Body of pancreas (tissue), 4 donors: ENCODE data around the gene KIF6. TPM values are rescaled to one million over a fixed set of nuclear protein-coding genes. Genes with fewer than 3 reads are reported as not detected.

Experiments
- ATAC-seq: fragments of 150-250 bp; one replicate; pipeline ENCODE4 v1.9.1; 2016
- DNase-seq, 4 donors: peaks; one replicate each; pipeline ENCODE4 v3.0.0-alpha.2; 2019
- H3K27ac ChIP-seq, 4 donors: fragments of 200-600 bp; sonication (generic); 1 replicate in 3 of 4; 2 replicates in 1 of 4; pipeline versions ENCODE4 v1.5.1 to v1.6.1; 2016 to 2019; ENCODE audit warnings: mild to moderate bottlenecking in 1 of 4, mixed read lengths in 1 of 4, moderate library complexity in 1 of 4
- H3K27me3 ChIP-seq, 2 donors: fragments of 200-600 bp; sonication (generic); one replicate each; pipeline ENCODE4 v1.6.0; 2016; ENCODE audit warnings: mild to moderate bottlenecking in 1 of 2
- H3K36me3 ChIP-seq, 2 donors: fragments of 200-600 bp; sonication (generic); replicated peaks in 1 of 2; 2 replicates each; pipeline ENCODE4 v1.5.1; 2016; ENCODE audit warnings: low read depth in 2 of 2; ENCODE audit not compliant: insufficient read depth in 1 of 2
- H3K4me1 ChIP-seq: fragments of 200-600 bp; sonication (generic); one replicate; pipeline ENCODE4 v1.6.0; 2016
- H3K4me3 ChIP-seq, 2 donors: fragments of 200-600 bp; sonication (generic); 1 replicate in 1 of 2; 2 replicates in 1 of 2; pipeline ENCODE4 v1.5.1; 2016 to 2019
- H3K9me3 ChIP-seq, 3 donors: fragments of 200-600 bp; sonication (generic); 1 replicate in 2 of 3; 2 replicates in 1 of 3; pipeline ENCODE4 v1.5.1; 2016
- POLR2A ChIP-seq, 3 donors: fragments of 450-650 bp; IDR thresholded peaks; one replicate each; pipeline ENCODE4 v1.6.1; 2016; ENCODE audit warnings: antibody characterized with exemption in 3 of 3, mild to moderate bottlenecking in 2 of 3
- WGBS, 2 donors: methylation state at CpG; one replicate each; pipeline ENCODE4 v1.1.5; 2017; 5-methylcytosine and 5-hydroxymethylcytosine counted together
- intact Hi-C: fragments of 100-400 bp; cut with DNase I; formaldehyde crosslinking; loops from one replicate; pipeline ENCODE4 v1.15.1; 2023
- total RNA-seq, 2 donors: library from RNA; depleted of rRNA; stranded (reverse); fragments of >200 nt; gene quantifications; one replicate each; pipeline ENCODE4 v1.1.0, GENCODE V29; 2016
- TF ChIP-seq, protein P1 (sequence below), 7 experiments: fragments of 450-650 bp in 4 of 7; fragments of 200-600 bp in 3 of 7; sonication (generic) in 3 of 7; IDR thresholded peaks; one replicate each; pipeline ENCODE4 v1.5.1; 2016 to 2019; ENCODE audit warnings: antibody characterized with exemption in 7 of 7

Gene KIF6
- total RNA-seq, 2 donors from 2014 or later = not detected

- H3K4me1 ChIP-seq = peaks cover 7% of the 10 kb centered on the region
- no peaks in the 10 kb centered on the region for H3K36me3 ChIP-seq
- H3K27me3 ChIP-seq = no peaks in the 10 kb centered on the region
- no peak overlapping the region for H3K4me3 ChIP-seq
- TF ChIP-seq POLR2A (IDR thresholded peaks at IDR 0.05) = no peak
- TF ChIP-seq, protein P1, sequence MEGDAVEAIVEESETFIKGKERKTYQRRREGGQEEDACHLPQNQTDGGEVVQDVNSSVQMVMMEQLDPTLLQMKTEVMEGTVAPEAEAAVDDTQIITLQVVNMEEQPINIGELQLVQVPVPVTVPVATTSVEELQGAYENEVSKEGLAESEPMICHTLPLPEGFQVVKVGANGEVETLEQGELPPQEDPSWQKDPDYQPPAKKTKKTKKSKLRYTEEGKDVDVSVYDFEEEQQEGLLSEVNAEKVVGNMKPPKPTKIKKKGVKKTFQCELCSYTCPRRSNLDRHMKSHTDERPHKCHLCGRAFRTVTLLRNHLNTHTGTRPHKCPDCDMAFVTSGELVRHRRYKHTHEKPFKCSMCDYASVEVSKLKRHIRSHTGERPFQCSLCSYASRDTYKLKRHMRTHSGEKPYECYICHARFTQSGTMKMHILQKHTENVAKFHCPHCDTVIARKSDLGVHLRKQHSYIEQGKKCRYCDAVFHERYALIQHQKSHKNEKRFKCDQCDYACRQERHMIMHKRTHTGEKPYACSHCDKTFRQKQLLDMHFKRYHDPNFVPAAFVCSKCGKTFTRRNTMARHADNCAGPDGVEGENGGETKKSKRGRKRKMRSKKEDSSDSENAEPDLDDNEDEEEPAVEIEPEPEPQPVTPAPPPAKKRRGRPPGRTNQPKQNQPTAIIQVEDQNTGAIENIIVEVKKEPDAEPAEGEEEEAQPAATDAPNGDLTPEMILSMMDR (IDR thresholded peaks at IDR 0.05) = no peak
- DNase-seq (no peak), ATAC-seq (no peak)
- no peaks in the 10 kb centered on the region for H3K9me3 ChIP-seq
- intact Hi-C loops = no loop called here
- WGBS, 2 donors = 83% methylated on average over 1 of the region's 1 CpG
- H3K27ac ChIP-seq = no peak overlapping the region
Observed at GRCh38 chr6:39520916-39521315, 204.3 kb downstream of the KIF6 start.

- no peaks in the 10 kb centered on the region for H3K27me3 ChIP-seq
- 80 to 84% methylated on average over 5 of the region's 5 CpGs for WGBS, 2 donors
- intact Hi-C loops = no loop called here
- no peak for ATAC-seq
- H3K9me3 ChIP-seq = no peaks in the 10 kb centered on the region
- no peak overlapping the region for H3K27ac ChIP-seq
- no peak for DNase-seq
- TF ChIP-seq, protein P1 (IDR thresholded peaks at IDR 0.05) = no peak
- TF ChIP-seq POLR2A (IDR thresholded peaks at IDR 0.05) = no peak
- H3K36me3 ChIP-seq = no peaks in the 10 kb centered on the region
- H3K4me1 ChIP-seq = peaks cover 7% of the 10 kb centered on the region
- H3K4me3 ChIP-seq = no peak overlapping the region
Observed at GRCh38 chr6:39520411-39520810, 204.8 kb downstream of the KIF6 start.

- ATAC-seq = no peak
- Histone ChIP-seq H3K36me3 (no peaks in the 10 kb centered on the region), H3K27me3 (no peaks in the 10 kb centered on the region), H3K9me3 (no peaks in the 10 kb centered on the region), H3K27ac (no peak overlapping the region), H3K4me1 (peaks cover 7% of the 10 kb centered on the region), H3K4me3 (no peak overlapping the region)
- intact Hi-C loops = no loop called here
- 63% methylated on average over 2 of the region's 2 CpGs for WGBS, 2 donors
- no peak for DNase-seq
- TF ChIP-seq POLR2A (IDR thresholded peaks at IDR 0.05) = no peak
Observed at GRCh38 chr6:39518221-39518620, 207.0 kb downstream of the KIF6 start.

DNA sequence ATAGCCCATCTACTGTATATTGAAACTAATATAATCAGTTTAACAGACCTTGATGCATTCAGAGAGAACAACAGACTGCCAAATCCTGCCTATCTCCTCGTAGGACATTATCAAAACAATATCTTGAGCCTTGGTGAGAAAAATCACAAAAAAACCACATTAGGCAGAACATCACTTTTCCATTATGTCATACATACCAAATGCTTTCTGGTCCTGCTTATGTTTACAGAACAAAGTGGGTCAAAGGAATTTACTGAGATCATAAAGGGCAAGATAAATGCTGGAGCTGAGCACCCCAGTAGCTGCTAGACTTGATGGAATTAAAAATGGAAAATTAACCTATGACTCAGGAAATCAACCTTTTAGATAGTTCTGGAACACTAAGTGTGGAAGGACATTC, 207.5 kb downstream of the KIF6 start:
- no peaks in the 10 kb centered on the region for H3K9me3 ChIP-seq
- no peaks in the 10 kb centered on the region for H3K36me3 ChIP-seq
- no peak for DNase-seq
- peaks cover 7% of the 10 kb centered on the region for H3K4me1 ChIP-seq
- no peak overlapping the region for H3K4me3 ChIP-seq
- 21 to 45% methylated on average over 1 of the region's 1 CpG for WGBS, 2 donors
- no peaks in the 10 kb centered on the region for H3K27me3 ChIP-seq
- no peak for TF ChIP-seq POLR2A (IDR thresholded peaks at IDR 0.05)
- TF ChIP-seq, protein P1 (IDR thresholded peaks at IDR 0.05) = no peak
- no peak for ATAC-seq
- intact Hi-C loops = no loop called here
- no peak overlapping the region for H3K27ac ChIP-seq

DNA sequence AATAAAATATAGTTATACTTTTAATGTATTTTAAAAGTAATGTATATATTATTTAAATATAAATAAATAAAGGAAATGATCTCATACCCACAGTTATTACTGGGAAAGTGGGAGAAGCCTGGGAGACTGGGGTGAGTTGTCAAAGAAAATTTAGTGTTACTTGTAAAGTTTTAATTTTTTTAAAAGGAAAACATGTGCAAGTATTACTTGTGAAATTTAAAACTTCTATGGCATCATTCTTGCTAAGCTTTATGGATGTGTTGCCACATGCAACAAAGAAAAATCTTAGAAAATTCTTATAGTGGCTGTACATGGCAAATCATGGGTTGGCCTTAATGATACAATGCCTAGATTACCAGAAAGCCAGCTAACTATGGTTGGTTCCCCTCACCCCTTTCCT, 208.7 kb downstream of the KIF6 start:
- intact Hi-C loops = no loop called here
- ATAC-seq = no peak
- Histone ChIP-seq H3K27ac (no peak overlapping the region), H3K27me3 (no peaks in the 10 kb centered on the region), H3K36me3 (no peaks in the 10 kb centered on the region), H3K4me3 (no peak overlapping the region), H3K4me1 (no peaks in the 10 kb centered on the region), H3K9me3 (no peaks in the 10 kb centered on the region)
- DNase-seq = no peak
- TF ChIP-seq, protein P1 (IDR thresholded peaks at IDR 0.05) = no peak
- no peak for TF ChIP-seq POLR2A (IDR thresholded peaks at IDR 0.05)
